GM19438 (cell line): ENCODE data around the gene KCTD13.
"Not testable (repeated sequence)": the region's sequence is repeated elsewhere in the genome, so short reads cannot be mapped to it uniquely, and the experiment has no call there.

ENCODE experiments used
- ATAC-seq: cut with Tn5 transposase; IDR thresholded peaks from one replicate; pipeline ENCODE4 v1.9.1; 2021; ENCODE audit warnings: low read depth; ENCODE audit not compliant: unreplicated experiment

The KCTD13 gene

DNA sequence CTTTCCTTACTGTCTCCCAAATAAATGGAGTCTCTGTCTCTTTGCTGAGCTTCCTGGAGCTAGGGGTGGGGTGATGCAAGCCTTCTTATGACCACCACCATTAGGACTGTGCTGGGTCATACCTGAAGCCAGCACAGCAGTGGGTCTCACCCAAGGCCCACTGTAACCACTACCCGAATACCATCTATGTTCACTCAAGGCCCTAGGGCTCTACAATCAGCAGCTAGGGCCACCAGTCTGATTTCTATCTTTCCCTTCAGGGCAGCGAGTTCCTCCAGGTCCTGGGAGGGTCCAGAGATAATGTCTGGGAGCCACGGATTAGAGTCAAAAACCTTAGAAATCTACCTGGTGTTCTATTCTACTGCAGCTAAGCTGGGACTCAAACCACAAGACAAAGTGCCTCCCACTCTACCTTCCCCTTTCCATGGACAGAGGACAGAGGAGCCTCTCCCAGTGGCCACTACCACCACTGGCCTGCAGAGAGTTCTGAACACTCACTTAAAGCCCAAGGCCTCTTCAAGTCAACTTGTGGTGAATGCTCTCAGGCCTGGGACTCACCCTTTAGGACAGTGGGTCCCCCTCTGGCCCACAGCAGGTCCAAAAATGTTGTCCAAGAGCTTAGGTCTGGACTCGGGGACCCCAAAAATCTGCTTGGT lies 24.9 kb upstream of the KCTD13 start:
- ATAC-seq = no peak

DNA sequence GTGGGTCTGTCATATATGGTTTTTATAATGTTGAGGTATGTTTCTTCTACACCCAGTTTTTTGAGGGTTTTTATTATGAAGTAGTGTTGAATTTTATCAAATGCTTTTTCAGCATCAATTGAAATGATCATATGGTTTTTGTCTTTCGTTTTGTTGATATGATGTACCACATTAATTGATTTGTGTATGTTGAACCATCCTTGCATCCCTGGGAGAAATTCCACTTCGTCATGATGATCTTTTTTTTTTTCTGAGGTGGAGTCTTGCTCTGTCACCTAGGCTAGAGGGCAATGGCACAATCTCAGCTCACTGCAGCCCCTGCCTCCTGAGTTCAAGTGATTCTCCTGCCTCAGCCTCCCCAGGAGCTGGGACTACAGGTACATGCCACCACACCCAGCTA lies 21.9 kb upstream of the KCTD13 start:
- ATAC-seq = no peak

GRCh38 chr16:29943846-29944799 lies 18.1 kb upstream of the KCTD13 start:
- ATAC-seq = no peak

- no peak for ATAC-seq
Observed at GRCh38 chr16:29940656-29941055, 14.6 kb upstream of the KCTD13 start.

- not testable (repeated sequence) for ATAC-seq
Observed at GRCh38 chr16:29931750-29932149, 5.7 kb upstream of the KCTD13 start.

DNA sequence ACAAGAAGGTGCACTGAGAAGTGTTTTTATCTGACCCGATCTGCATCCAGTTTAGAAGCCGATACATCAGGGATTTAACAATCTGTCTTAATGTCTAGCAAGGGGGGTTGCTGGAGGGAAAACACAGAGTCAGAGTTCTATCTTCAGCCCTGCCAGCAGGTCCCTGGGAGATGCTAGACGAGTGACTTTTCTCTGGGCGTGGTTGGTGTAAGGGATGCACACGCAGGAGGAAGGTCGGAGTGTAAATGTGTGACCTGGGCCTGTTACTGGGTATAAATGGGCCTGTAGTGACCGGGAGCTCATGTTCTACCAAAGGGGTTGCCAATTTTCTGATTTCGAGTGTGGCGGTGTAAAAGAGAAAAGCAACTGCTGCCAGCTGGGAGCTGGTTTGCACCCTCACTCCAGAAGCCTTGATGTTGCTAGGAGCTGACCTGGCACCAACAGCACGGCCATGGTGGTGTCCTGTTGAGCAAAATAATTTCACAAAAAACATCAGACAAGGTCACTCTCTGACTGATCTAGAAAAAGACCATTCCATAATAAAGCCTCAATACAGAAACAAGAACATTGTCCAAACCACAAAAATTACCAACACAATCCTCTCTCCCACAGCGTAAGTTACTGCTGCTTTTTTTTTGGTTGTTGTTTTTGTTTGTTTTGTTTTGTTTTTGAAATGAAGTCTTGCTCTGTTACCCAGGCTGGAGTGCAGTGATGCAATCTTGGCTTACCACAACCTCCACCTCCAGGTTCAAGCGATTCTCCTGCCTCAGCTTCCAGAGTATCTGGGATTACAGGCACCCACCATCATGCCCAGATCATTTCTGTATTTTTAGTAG lies 1.3 kb upstream of the KCTD13 start:
- ATAC-seq = no peak

DNA sequence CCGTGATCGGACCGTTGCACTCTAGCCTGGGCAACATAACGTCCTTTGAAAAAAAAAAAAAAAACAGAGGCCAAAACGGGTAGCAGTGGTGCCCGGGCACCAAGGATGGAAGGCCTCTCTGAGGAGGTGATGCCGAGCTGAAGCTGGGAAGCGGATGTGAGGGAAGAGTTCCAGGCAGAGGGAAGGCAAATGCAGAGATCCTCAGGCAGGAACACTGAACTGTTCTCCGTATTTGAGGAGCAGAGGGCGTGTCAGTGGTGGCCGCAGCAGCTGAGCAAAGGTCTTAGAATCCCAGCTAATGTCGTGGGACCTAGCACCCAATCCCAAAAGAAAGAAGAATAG lies 656 bp upstream of the KCTD13 start:
- ATAC-seq = no peak

- no peak for ATAC-seq
Observed at GRCh38 chr16:29925105-29925756, 795 bp downstream of the KCTD13 start.

DNA sequence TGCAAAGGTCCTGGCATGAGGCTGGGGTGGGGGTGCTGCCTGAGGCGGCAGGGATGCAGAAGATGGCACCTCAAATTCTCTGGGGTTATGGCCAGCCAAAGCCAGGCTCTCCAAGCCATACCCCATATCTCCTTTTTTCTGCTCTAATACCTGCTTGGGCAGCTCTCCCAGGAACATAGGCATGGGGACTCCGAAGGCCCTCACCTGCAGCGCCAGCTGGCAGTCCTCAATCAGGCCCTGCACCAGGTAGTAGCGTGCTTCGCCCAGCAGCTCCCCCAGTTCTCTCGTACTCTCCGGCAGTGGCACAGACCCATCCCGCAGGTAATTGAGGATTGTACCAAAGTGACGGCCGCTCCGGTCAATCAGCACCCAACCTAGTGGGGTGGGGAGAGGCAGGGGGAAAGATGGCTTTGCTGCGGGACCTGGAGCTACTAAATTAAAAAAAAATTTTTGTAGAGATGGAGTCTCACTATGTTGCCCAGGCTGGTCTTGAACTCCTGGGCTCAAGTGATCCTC lies 3.0 kb downstream of the KCTD13 start:
- no peak for ATAC-seq

DNA sequence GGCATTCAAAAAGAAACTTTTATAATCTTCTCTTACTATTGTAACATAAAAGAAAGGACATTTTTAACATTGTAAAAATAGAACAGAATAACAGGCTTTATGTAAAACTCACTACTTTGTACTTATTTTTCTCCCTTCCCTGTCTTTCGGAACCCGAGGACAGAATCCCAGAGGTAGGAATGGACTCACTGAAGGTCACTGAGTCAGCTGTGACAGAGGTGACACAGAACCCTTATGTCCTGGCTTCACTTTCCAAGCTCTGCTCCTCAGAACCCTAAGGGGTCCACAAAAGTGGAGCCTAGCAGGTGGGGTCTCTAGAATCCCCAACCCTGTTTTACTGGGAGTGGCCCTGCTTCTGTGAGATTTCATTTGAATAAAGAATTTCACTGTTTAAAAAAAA lies 3.7 kb downstream of the KCTD13 start:
- ATAC-seq = no peak

- ATAC-seq = no peak
Observed at GRCh38 chr16:29921034-29921385, 5.0 kb downstream of the KCTD13 start.

GRCh38 chr16:29920288-29921033 lies 5.6 kb downstream of the KCTD13 start:
- ATAC-seq = no peak

- no peak for ATAC-seq
Observed at GRCh38 chr16:29916979-29917378, 9.0 kb downstream of the KCTD13 start.

GRCh38 chr16:29915590-29916247 lies 10.3 kb downstream of the KCTD13 start:
- ATAC-seq = no peak

DNA sequence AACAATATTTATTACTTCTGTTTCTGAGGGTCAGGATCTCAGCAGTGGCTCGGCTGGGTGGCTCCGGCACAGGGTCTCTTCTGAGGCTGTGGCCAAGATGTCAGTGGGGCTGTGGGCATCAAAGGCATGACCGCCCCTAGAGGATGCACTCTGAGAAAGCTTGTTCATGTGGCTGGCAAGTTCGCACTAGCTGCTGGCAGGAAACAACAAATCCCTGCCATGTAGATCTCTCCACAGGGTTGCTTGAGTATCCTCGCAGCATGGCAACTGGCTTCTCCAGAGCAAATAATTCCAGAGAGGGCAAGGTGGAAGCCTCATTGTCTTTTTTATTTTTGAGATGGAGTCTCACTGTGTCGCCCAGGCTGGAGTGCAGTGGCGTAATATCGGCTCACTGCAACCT lies 12.5 kb downstream of the KCTD13 start:
- ATAC-seq = no peak

DNA sequence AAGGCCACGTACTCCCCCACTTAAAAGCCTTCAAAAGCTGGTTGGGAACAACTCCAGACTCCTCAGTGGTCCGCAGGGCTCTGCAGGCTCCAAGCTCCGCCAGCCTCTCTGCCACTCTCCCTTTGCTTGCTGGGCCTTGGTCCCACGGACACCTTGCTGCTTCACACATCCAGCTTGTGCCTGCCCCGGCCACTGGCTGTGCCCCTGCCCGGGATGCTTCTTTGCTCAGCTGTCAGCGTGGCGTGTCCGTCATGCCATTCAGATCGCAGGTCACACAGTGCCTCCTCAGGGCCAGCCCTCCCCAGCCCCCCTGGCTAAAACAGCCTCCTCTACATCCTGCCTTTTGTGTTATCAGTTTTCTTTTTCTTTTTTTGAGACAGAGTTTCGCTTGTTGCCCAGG lies 13.9 kb downstream of the KCTD13 start:
- no peak for ATAC-seq

- ATAC-seq = no peak
Observed at GRCh38 chr16:29911676-29912010, 14.4 kb downstream of the KCTD13 start.

DNA sequence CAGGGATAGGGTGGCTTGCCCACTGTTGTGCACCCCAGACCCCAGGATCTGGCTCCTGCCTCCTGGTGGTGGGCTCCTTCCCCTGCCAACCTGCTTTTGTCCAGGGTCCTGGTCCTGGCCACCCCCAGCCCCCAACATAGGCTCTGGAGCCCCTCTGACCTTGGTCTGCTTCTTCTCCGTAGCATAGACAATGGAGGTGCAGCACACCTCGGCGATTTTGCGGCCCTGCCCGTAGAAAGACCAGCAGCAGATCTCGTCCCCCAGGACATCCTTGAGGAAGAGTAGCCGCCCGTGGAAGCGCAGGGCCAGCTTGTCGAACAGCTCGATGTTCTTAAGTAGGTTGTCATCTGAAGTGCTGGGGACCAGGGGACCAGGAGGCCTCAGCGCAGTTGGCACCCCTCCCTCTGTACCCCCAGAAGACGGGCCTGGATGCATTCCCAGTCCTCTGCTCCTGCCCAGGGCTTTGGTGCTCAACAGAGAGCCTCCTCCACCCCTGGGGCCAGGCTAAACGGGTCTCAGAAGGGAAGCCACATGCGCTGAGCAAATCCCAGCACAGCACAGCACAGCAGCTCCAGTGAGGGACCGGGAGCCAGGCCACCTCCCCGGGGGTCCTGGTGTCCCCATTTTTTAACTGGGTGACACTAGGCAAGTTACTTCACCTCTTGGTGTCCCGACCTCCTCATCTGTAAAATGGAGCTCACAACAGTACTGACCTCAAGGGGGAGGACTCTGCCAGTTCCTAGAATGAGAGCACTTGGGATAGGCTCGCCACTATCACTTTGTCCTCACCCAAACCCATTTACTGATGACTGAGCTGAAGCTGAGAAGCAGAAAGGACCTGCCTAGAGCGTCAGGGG lies 15.0 kb downstream of the KCTD13 start:
- no peak for ATAC-seq

DNA sequence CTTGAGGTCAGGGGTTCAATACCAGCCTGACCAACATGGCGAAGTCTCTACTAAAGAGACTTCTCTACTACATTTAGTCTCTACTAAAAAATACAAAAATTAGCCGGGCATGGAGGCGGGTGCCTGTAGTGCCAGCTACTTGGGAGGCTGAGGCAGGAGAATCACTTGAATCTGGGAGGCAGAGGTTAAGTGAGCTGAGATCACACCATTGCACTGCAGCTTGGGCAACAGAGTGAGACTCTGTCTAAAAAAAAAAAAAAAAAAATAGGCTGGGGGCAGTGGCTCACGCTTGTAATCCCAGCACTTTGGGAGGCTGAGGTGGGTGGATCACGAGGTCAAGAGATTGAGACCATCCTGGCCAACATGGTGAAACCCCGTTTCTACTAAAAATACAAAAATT lies 16.2 kb downstream of the KCTD13 start:
- not testable (repeated sequence) for ATAC-seq
